Keratinocyte (primary cell): Measurements from ENCODE around the gene GLUL.

Experiments used
- CTCF ChIP-seq, 3 experiments: IDR thresholded peaks in 1 of 3; conservative IDR thresholded peaks in 1 of 3; optimal IDR thresholded peaks in 1 of 3; 2 replicates in 2 of 3; 3 replicates in 1 of 3; pipeline versions ENCODE3 to v1.5.1; 2011; ENCODE audit warnings: low read length in 3 of 3, mild to moderate bottlenecking in 3 of 3, moderate library complexity in 2 of 3, control low read depth in 1 of 3, inconsistent platforms in 1 of 3; ENCODE audit not compliant: insufficient read depth in 2 of 3; ENCODE audit errors: extremely low read depth in 1 of 3
- EZH2 ChIP-seq: IDR thresholded peaks from one replicate; pipeline ENCODE4 v1.6.1; 2012; ENCODE audit warnings: inconsistent platforms, mild to moderate bottlenecking, low read length, moderate library complexity

- no peak for TF ChIP-seq CTCF (optimal IDR thresholded peaks at IDR 0.05 in 1 of 3, IDR thresholded peaks at IDR 0.05 in 1 of 3, conservative IDR thresholded peaks at IDR 0.05 in 1 of 3; ENCODE audit: extremely low read depth in 1 of 3, insufficient read depth in 2 of 3, low read length in 3 of 3)
- no peak for TF ChIP-seq EZH2
Measured at GRCh38 chr1:182415789-182416188, 24.2 kb upstream of the GLUL start.
